ENCODE data around the gene MXD4. TPM values are rescaled to one million over a fixed set of nuclear protein-coding genes. Genes with fewer than 3 reads are reported as not detected.

MXD4 gene
- polyA plus RNA-seq, 1 of the 3 experiments (the other 2 are of a cell fraction): 38.6 TPM

- no peak for TF ChIP-seq ZBTB33 (IDR thresholded peaks at IDR 0.05; ENCODE audit: borderline replicate concordance, low read depth)
- no peak for TF ChIP-seq GATA2 (CRISPR knock-in tag; IDR thresholded peaks at IDR 0.05)
- no peak for TF ChIP-seq MEF2A (IDR thresholded peaks at IDR 0.05; ENCODE audit: borderline replicate concordance, low read depth)
- TF ChIP-seq YY1 (IDR thresholded peaks at IDR 0.05; ENCODE audit: low read depth): no peak
- no peak for TF ChIP-seq JUND (IDR thresholded peaks at IDR 0.05)
- no peak for TF ChIP-seq RCOR1 (IDR thresholded peaks at IDR 0.05; ENCODE audit: low read length)
These were observed 25.1 kb upstream of the MXD4 start (continued) for GRCh38 chr4:2286904-2287593.

GRCh38 chr4:2285613-2286381 lies 23.9 kb upstream of the MXD4 start:
- H3K4me2 ChIP-seq: no peak overlapping the region
- CTCF ChIA-PET: interaction anchor here (0.7 to 1.2 kb wide), 2 partner anchors 14 to 68 kb away, joined by 3 to 4 read pairs; no protein-coding TSS in a partner anchor
- H3K4me1 ChIP-seq (ENCODE audit: control insufficient read depth in 1 of 2, insufficient read depth in 2 of 2, low read depth in 1 of 2, low read length in 1 of 2): peaks cover 0 to 34% of the 10 kb centered on the region in 2 experiments; a peak in 1 of 4 replicates
- TF ChIP-seq CHD2 (IDR thresholded peaks at IDR 0.05; ENCODE audit: low read length, partially characterized antibody): no peak
- no peak for TF ChIP-seq RXRA (IDR thresholded peaks at IDR 0.05; ENCODE audit: borderline replicate concordance, low read depth)
- TF ChIP-seq FOSL2 (IDR thresholded peaks at IDR 0.05; ENCODE audit: borderline replicate concordance, low read depth): no peak
- no peak for TF ChIP-seq EP300 (IDR thresholded peaks at IDR 0.05; ENCODE audit: borderline replicate concordance in 1 of 2, low read depth in 1 of 2, low read length in 1 of 2)
- no peak for TF ChIP-seq EZH2phosphoT487 (IDR thresholded peaks at IDR 0.05; ENCODE audit: borderline replicate concordance, low read depth)
- no peak for TF ChIP-seq POLR2AphosphoS5 (IDR thresholded peaks at IDR 0.05; ENCODE audit: low read depth, low read length)
- no peak for TF ChIP-seq USF2 (IDR thresholded peaks at IDR 0.05; ENCODE audit: borderline replicate concordance, low read depth, low read length)
- TF ChIP-seq YY1 (IDR thresholded peaks at IDR 0.05; ENCODE audit: low read depth): no peak
- no peak for TF ChIP-seq MEF2A (IDR thresholded peaks at IDR 0.05; ENCODE audit: borderline replicate concordance, low read depth)
- no peak for TF ChIP-seq USF1 (IDR thresholded peaks at IDR 0.05; ENCODE audit: borderline replicate concordance, low read depth)
- TF ChIP-seq ZBTB33 (IDR thresholded peaks at IDR 0.05; ENCODE audit: borderline replicate concordance, low read depth): no peak
- no peak for TF ChIP-seq CTCF (IDR thresholded peaks at IDR 0.05)
- TF ChIP-seq SIN3A (IDR thresholded peaks at IDR 0.05; ENCODE audit: borderline replicate concordance, low read depth, low read length): no peak
- no peak for TF ChIP-seq GATA2 (CRISPR knock-in tag; IDR thresholded peaks at IDR 0.05)
- TF ChIP-seq IRF3 (IDR thresholded peaks at IDR 0.05; ENCODE audit: low read depth, low read length): no peak
- no peak for TF ChIP-seq MXI1 (IDR thresholded peaks at IDR 0.05; ENCODE audit: low read depth, low read length)
- H2AFZ ChIP-seq (ENCODE audit: low read depth): no peak overlapping the region
- no peak overlapping the region for H3K9ac ChIP-seq
- H3K9me3 ChIP-seq: no peaks in the 10 kb centered on the region
- no peaks in the 10 kb centered on the region for H3K9me2 ChIP-seq
- H4K20me1 ChIP-seq (ENCODE audit: insufficient read depth): no peaks in the 10 kb centered on the region
- H3F3A ChIP-seq (replicated peaks; ENCODE audit: insufficient read depth): no peaks in the 10 kb centered on the region
- DNase-seq: no peak
- WGBS (ENCODE audit: low lambda C conversion rate): 83% methylated on average over 20 of the region's 27 CpGs
- H3K27me3 ChIP-seq (ENCODE audit: insufficient read depth): no peaks in the 10 kb centered on the region
- H3K27ac ChIP-seq (ENCODE audit: low read depth in 2 of 2, low read length in 1 of 2): peak overlapping the region in 1 of 2 experiments; percentile 39; a peak in 1 of 4 replicates
- H3K79me2 ChIP-seq (ENCODE audit: insufficient read depth): no peaks in the 10 kb centered on the region
- H3K36me3 ChIP-seq (replicated peaks in 1 of 2; ENCODE audit: control insufficient read depth in 1 of 2, insufficient read depth in 2 of 2, low read length in 1 of 2): no peaks in the 10 kb centered on the region
- POLR2A ChIA-PET: no interaction called here
- H3K4me3 ChIP-seq (ENCODE audit: low read depth in 2 of 2, low read length in 1 of 2): no peak overlapping the region

Data from SK-N-SH (cell line).